Measurements from ENCODE around the gene CCDC40. TPM values are rescaled to one million over a fixed set of nuclear protein-coding genes. Genes with fewer than 3 reads are reported as not detected.
A peak's percentile ranks its signal among the peaks of the same experiment; 100 is the strongest.

Gene CCDC40
- total and polyA plus RNA-seq, 12 donors = 2.1 to 15.7 (median 6.0) TPM

DNA sequence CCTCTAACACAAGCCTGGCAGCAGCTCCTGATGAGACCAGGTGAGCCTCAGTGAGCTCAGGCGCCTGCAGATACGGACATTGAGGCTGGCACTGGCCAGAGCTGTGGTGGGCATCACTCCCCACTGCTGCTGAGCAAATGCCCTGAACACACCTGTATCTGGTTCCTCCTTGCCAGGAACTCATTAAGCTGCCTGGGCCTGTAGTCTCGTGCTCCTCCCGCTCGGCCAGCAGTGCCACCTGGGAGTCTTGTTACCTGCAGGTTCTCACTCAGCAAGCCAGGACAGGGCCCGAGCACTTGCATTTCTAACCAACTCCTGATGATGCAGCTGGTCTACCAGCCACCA, 97.2 kb downstream of the CCDC40 start:
- H3K4me1 ChIP-seq (replicated peaks in 1 of 2) = no peaks in the 10 kb centered on the region
- no peak overlapping the region for H3K27ac ChIP-seq
- intact Hi-C loops (cut with DNase I) = loop anchor here in 1 of 2 donors (10.0 kb wide), 1 partner anchor 251 kb away; no protein-coding TSS in a partner anchor
- DNase-seq = no peak
- no peak for TF ChIP-seq POLR2A (IDR thresholded peaks at IDR 0.05)
- 94 to 100% (median 97%) methylated on average over 6 of the region's 6 CpGs for WGBS, 4 donors
- H3K9me3 ChIP-seq (replicated peaks in 1 of 3) = no peaks in the 10 kb centered on the region
- H3K36me3 ChIP-seq (replicated peaks in 1 of 2) = peaks cover 0 to 57% of the 10 kb centered on the region in 2 donors
- no peak overlapping the region for H3K4me3 ChIP-seq
- no peaks in the 10 kb centered on the region for H3K27me3 ChIP-seq

DNA sequence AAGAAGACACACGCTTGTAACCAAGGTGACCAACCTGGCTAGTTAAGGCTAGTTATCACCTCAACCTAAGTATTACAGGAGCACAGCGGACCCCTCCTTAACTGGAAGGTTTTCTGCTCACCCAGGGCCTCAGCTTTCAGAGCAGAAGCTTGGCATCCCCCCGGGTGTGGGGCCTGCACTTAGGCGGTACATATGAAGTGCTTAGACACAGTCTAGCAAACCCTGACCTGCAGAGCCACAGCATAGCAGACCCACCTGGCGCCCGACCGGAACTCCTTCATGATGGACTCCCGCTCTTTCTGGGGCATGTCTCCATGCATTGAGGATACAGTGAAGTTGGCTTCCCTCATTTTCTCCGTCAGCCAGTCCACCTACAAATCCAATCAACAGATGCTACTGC, 100.7 kb downstream of the CCDC40 start:
- no peaks in the 10 kb centered on the region for H3K27me3 ChIP-seq
- 95 to 98% (median 96%) methylated on average over 5 to 9 of the region's 9 CpGs for WGBS, 4 donors
- H3K4me1 ChIP-seq (replicated peaks in 1 of 2) = no peaks in the 10 kb centered on the region
- no peaks in the 10 kb centered on the region for H3K9me3 ChIP-seq (replicated peaks in 1 of 3)
- DNase-seq = no peak
- no peak overlapping the region for H3K27ac ChIP-seq
- H3K4me3 ChIP-seq = no peak overlapping the region
- intact Hi-C loops (cut with DNase I) = loop anchor here in 1 of 2 donors (10.0 kb wide), 1 partner anchor 248 kb away; no protein-coding TSS in a partner anchor
- TF ChIP-seq, protein P1, sequence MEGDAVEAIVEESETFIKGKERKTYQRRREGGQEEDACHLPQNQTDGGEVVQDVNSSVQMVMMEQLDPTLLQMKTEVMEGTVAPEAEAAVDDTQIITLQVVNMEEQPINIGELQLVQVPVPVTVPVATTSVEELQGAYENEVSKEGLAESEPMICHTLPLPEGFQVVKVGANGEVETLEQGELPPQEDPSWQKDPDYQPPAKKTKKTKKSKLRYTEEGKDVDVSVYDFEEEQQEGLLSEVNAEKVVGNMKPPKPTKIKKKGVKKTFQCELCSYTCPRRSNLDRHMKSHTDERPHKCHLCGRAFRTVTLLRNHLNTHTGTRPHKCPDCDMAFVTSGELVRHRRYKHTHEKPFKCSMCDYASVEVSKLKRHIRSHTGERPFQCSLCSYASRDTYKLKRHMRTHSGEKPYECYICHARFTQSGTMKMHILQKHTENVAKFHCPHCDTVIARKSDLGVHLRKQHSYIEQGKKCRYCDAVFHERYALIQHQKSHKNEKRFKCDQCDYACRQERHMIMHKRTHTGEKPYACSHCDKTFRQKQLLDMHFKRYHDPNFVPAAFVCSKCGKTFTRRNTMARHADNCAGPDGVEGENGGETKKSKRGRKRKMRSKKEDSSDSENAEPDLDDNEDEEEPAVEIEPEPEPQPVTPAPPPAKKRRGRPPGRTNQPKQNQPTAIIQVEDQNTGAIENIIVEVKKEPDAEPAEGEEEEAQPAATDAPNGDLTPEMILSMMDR (IDR thresholded peaks at IDR 0.05) = no peak
- no peak for TF ChIP-seq POLR2A (IDR thresholded peaks at IDR 0.05)
- peaks cover 0 to 93% of the 10 kb centered on the region in 2 donors for H3K36me3 ChIP-seq (replicated peaks in 1 of 2)

DNA sequence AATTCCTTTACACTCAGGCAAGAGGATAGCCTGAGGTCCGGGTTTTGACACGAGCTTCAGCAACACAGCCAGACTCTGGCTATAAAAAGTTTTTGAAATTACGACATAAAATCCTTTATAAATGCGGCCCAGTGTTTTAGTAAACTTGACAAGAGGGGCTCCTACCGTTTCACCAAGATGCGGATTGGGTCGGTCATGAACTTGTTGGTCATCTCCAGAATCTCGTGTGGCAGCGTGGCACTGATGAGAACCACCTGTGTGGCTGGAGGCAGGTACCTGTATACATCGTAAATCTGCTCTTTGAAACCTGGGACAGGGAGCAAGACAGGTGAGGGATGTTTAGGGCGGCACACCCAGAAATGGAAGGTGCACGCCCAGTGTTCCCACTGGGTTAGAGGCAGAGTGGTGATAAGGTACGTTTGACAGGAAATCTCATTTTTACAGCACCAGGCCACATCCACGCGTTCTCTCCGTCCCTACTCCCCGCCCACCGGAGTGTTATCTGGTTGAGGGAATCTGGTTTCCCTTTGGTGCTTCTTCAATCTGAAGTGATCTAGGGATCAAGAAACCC, 102.5 kb downstream of the CCDC40 start:
- Histone ChIP-seq H3K4me3 (no peak overlapping the region), H3K36me3 (replicated peaks in 1 of 2) (peaks cover 0 to 100% of the 10 kb centered on the region in 2 donors), H3K9me3 (replicated peaks in 1 of 3) (no peaks in the 10 kb centered on the region), H3K27ac (no peak overlapping the region), H3K27me3 (no peaks in the 10 kb centered on the region), H3K4me1 (replicated peaks in 1 of 2) (peaks cover 0 to 7% of the 10 kb centered on the region in 2 donors)
- intact Hi-C loops (cut with DNase I) = loop anchor here in 1 of 2 donors (10.0 kb wide), 1 partner anchor 246 kb away; no protein-coding TSS in a partner anchor
- whole genome bisulfite sequencing, 4 donors = 91 to 93% (median 93%) methylated on average over 18 of the region's 18 CpGs
- TF ChIP-seq, protein P1 (IDR thresholded peaks at IDR 0.05) = no peak
- no peak for TF ChIP-seq POLR2A (IDR thresholded peaks at IDR 0.05)
- DNase-seq = peak in 1 of 7 donors; percentile 4

DNA sequence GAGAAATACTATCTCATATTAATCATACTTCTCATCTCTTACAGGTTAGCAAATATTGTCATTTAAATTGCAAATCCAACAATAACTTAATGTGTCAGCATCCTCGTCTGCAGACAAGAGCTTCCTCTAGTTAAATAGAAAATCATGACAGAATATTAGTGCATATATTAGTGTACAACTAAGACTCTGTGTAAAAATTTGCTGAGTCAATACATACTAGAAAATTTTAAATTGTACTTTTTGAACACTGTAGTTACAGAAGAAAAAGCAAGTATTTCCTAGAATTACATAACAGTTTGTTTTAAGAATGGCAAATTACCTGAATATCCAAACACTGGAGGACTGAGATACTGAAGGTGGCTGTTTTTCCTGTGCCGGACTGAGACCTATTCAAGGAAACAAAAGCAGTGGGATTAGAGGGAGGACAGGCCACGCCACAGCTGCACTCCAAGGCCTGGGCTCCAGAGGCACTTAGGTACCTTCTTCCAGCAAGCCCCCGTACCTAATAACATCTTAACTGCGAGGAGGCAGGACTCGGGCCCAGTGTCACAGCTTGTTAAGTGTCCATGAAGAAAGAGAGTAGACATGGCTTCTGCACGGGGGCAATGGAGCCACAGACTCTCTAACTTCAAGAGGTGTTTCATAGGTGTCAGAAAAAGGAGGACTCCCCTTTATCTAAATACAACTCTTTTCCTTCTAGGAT, 105.2 kb downstream of the CCDC40 start:
- Histone ChIP-seq H3K36me3 (replicated peaks in 1 of 2) (peaks cover 0 to 75% of the 10 kb centered on the region in 2 donors), H3K4me3 (no peak overlapping the region), H3K9me3 (replicated peaks in 1 of 3) (no peaks in the 10 kb centered on the region), H3K27ac (no peak overlapping the region), H3K27me3 (no peaks in the 10 kb centered on the region), H3K4me1 (replicated peaks in 1 of 2) (peaks cover 14 to 26% of the 10 kb centered on the region in 2 donors)
- TF ChIP-seq POLR2A (IDR thresholded peaks at IDR 0.05) = no peak
- TF ChIP-seq, protein P1 (IDR thresholded peaks at IDR 0.05) = no peak
- intact Hi-C loops (cut with DNase I) = loop anchor here in 1 of 2 donors (10.0 kb wide), 1 partner anchor 243 kb away; no protein-coding TSS in a partner anchor
- 87 to 93% (median 90%) methylated on average over 6 to 7 of the region's 7 CpGs for WGBS, 4 donors
- DNase-seq = no peak

All from adrenal gland (tissue), 12 donors.